ENCODE results near the gene LRPAP1. TPM values are rescaled to one million over a fixed set of nuclear protein-coding genes. Genes with fewer than 3 reads are reported as not detected.

LRPAP1 gene
- total RNA-seq, 1 donor from 2014 or later = 62.9 TPM

- ATAC-seq (ENCODE audit: low read depth) = no peak
- H3K9me3 Mint-ChIP-seq = no peaks in the 10 kb centered on the region
- H3K4me1 Mint-ChIP-seq = peaks cover 27% of the 10 kb centered on the region
- ChIA-PET CTCF (interaction anchor here (1.3 kb wide), 1 partner anchor 45 kb away, joined by 3 read pairs; no protein-coding TSS in a partner anchor), POLR2A (no interaction called here)
- no peak for DNase-seq
- intact Hi-C loops (cut with micrococcal nuclease) = no loop called here
- no peak overlapping the region for H3K27ac Mint-ChIP-seq
- H3K36me3 Mint-ChIP-seq (ENCODE audit: low read depth) = peaks cover 56% of the 10 kb centered on the region
- no peaks in the 10 kb centered on the region for H3K27me3 Mint-ChIP-seq
- TF ChIP-seq CTCF (IDR thresholded peaks at IDR 0.05) = no peak
- no peak overlapping the region for H3K4me3 Mint-ChIP-seq
Observed at GRCh38 chr4:3525532-3526430, 6.4 kb downstream of the LRPAP1 start.

GRCh38 chr4:3524920-3525319, 7.3 kb downstream of the LRPAP1 start:
- Mint-ChIP-seq H3K27me3 (no peaks in the 10 kb centered on the region), H3K9me3 (no peaks in the 10 kb centered on the region), H3K4me3 (no peak overlapping the region), H3K27ac (no peak overlapping the region), H3K4me1 (peaks cover 18% of the 10 kb centered on the region), H3K36me3 (ENCODE audit: low read depth) (peaks cover 60% of the 10 kb centered on the region)
- DNase-seq (no peak), ATAC-seq (ENCODE audit: low read depth) (no peak)
- POLR2A ChIA-PET = no interaction called here
- TF ChIP-seq CTCF (IDR thresholded peaks at IDR 0.05) = no peak
- CTCF ChIA-PET = no interaction called here
- intact Hi-C loops (cut with micrococcal nuclease) = no loop called here

- Mint-ChIP-seq H3K9me3 (no peaks in the 10 kb centered on the region), H3K27me3 (no peaks in the 10 kb centered on the region), H3K4me1 (peaks cover 12% of the 10 kb centered on the region), H3K4me3 (no peak overlapping the region), H3K27ac (no peak overlapping the region), H3K36me3 (ENCODE audit: low read depth) (peaks cover 65% of the 10 kb centered on the region)
- CTCF ChIA-PET = no interaction called here
- POLR2A ChIA-PET = no interaction called here
- TF ChIP-seq CTCF (IDR thresholded peaks at IDR 0.05) = no peak
- intact Hi-C loops (cut with micrococcal nuclease) = no loop called here
- ATAC-seq (ENCODE audit: low read depth) (no peak), DNase-seq (no peak)
Observed at GRCh38 chr4:3524349-3524748, 7.9 kb downstream of the LRPAP1 start.

- DNase-seq (no peak), ATAC-seq (ENCODE audit: low read depth) (no peak)
- no peak overlapping the region for H3K4me3 Mint-ChIP-seq
- no peak overlapping the region for H3K27ac Mint-ChIP-seq
- H3K4me1 Mint-ChIP-seq = peaks cover 10% of the 10 kb centered on the region
- POLR2A ChIA-PET = no interaction called here
- H3K9me3 Mint-ChIP-seq = no peaks in the 10 kb centered on the region
- H3K36me3 Mint-ChIP-seq (ENCODE audit: low read depth) = peaks cover 68% of the 10 kb centered on the region
- no peak for TF ChIP-seq CTCF (IDR thresholded peaks at IDR 0.05)
- intact Hi-C loops (cut with micrococcal nuclease) = no loop called here
- H3K27me3 Mint-ChIP-seq = no peaks in the 10 kb centered on the region
- CTCF ChIA-PET = no interaction called here
Observed at GRCh38 chr4:3523628-3524221, 8.5 kb downstream of the LRPAP1 start.

GRCh38 chr4:3523146-3523627, 9.0 kb downstream of the LRPAP1 start:
- no peak for TF ChIP-seq CTCF (IDR thresholded peaks at IDR 0.05)
- Mint-ChIP-seq H3K27ac (no peak overlapping the region), H3K27me3 (no peaks in the 10 kb centered on the region), H3K9me3 (no peaks in the 10 kb centered on the region), H3K4me3 (no peak overlapping the region), H3K36me3 (ENCODE audit: low read depth) (peaks cover 65% of the 10 kb centered on the region), H3K4me1 (peaks cover 9% of the 10 kb centered on the region)
- intact Hi-C loops (cut with micrococcal nuclease) = no loop called here
- POLR2A ChIA-PET = no interaction called here
- ATAC-seq (ENCODE audit: low read depth) (no peak), DNase-seq (no peak)
- CTCF ChIA-PET = no interaction called here
